ENCODE measurements around the gene ERBB4. TPM values are rescaled to one million over a fixed set of nuclear protein-coding genes. Genes with fewer than 3 reads are reported as not detected.

The ERBB4 gene
- total RNA-seq, 1 donor from 2014 or later, result 9.9 TPM

- no peak for TF ChIP-seq CTCF (conservative IDR thresholded peaks at IDR 0.05)
- no peaks in the 10 kb centered on the region for H3K27me3 Mint-ChIP-seq
- H3K27ac Mint-ChIP-seq, result no peak overlapping the region
- no peak overlapping the region for H3K4me3 Mint-ChIP-seq
- H3K9me3 Mint-ChIP-seq, result peaks cover 5% of the 10 kb centered on the region
- DNase-seq (ENCODE audit: extremely low spot score, unreplicated experiment), result no peak
- H3K4me1 Mint-ChIP-seq (ENCODE audit: unreplicated experiment), result peaks cover 3% of the 10 kb centered on the region
- no peaks in the 10 kb centered on the region for H3K36me3 Mint-ChIP-seq
Measured at GRCh38 chr2:211498551-211499205, 1039.9 kb downstream of the ERBB4 start.

- H3K27ac Mint-ChIP-seq, result no peak overlapping the region
- H3K4me3 Mint-ChIP-seq, result no peak overlapping the region
- no peaks in the 10 kb centered on the region for H3K36me3 Mint-ChIP-seq
- no peaks in the 10 kb centered on the region for H3K9me3 Mint-ChIP-seq
- DNase-seq (ENCODE audit: extremely low spot score, unreplicated experiment), result no peak
- no peaks in the 10 kb centered on the region for H3K27me3 Mint-ChIP-seq
- peaks cover 3% of the 10 kb centered on the region for H3K4me1 Mint-ChIP-seq (ENCODE audit: unreplicated experiment)
- TF ChIP-seq CTCF (conservative IDR thresholded peaks at IDR 0.05), result no peak
Measured at GRCh38 chr2:211495339-211495738, 1043.3 kb downstream of the ERBB4 start.

- Mint-ChIP-seq H3K27me3 (no peaks in the 10 kb centered on the region), H3K27ac (no peak overlapping the region), H3K4me1 (ENCODE audit: unreplicated experiment) (peaks cover 3% of the 10 kb centered on the region)
Measured at GRCh38 chr2:211494536-211494935, 1044.1 kb downstream of the ERBB4 start.

GRCh38 chr2:211494085-211494484 is 1044.5 kb downstream of the ERBB4 start:
- Mint-ChIP-seq H3K27ac (no peak overlapping the region), H3K4me3 (no peak overlapping the region), H3K36me3 (no peaks in the 10 kb centered on the region), H3K27me3 (no peaks in the 10 kb centered on the region), H3K9me3 (no peaks in the 10 kb centered on the region), H3K4me1 (ENCODE audit: unreplicated experiment) (peaks cover 2% of the 10 kb centered on the region)
- TF ChIP-seq CTCF (conservative IDR thresholded peaks at IDR 0.05), result no peak
- DNase-seq (ENCODE audit: extremely low spot score, unreplicated experiment), result no peak

More at GRCh38 chr2:211494536-211494935, 1044.1 kb downstream of the ERBB4 start:
- TF ChIP-seq CTCF (conservative IDR thresholded peaks at IDR 0.05), result no peak
- no peak for DNase-seq (ENCODE audit: extremely low spot score, unreplicated experiment)
- Mint-ChIP-seq H3K4me3 (no peak overlapping the region), H3K36me3 (no peaks in the 10 kb centered on the region), H3K9me3 (no peaks in the 10 kb centered on the region)

GRCh38 chr2:211487733-211488132 is 1050.9 kb downstream of the ERBB4 start:
- no peak for TF ChIP-seq CTCF (conservative IDR thresholded peaks at IDR 0.05)
- Mint-ChIP-seq H3K4me1 (ENCODE audit: unreplicated experiment) (peaks cover 8% of the 10 kb centered on the region), H3K4me3 (no peak overlapping the region), H3K27ac (no peak overlapping the region), H3K27me3 (no peaks in the 10 kb centered on the region), H3K36me3 (no peaks in the 10 kb centered on the region), H3K9me3 (no peaks in the 10 kb centered on the region)
- DNase-seq (ENCODE audit: extremely low spot score, unreplicated experiment), result no peak

Measured in type B pancreatic cell (in vitro differentiated cells).